NT2/D1 (cell line): ENCODE measurements around the gene SMYD2.

Experiments used
- YY1 ChIP-seq: IDR thresholded peaks from 2 replicates; pipeline ENCODE4 v1.6.1; 2011; ENCODE audit not compliant: insufficient read length, insufficient read depth
- ZNF274 ChIP-seq: IDR thresholded peaks from 2 replicates; pipeline ENCODE4 v1.6.1; 2011; ENCODE audit warnings: mild to moderate bottlenecking, low read depth, low read length

DNA sequence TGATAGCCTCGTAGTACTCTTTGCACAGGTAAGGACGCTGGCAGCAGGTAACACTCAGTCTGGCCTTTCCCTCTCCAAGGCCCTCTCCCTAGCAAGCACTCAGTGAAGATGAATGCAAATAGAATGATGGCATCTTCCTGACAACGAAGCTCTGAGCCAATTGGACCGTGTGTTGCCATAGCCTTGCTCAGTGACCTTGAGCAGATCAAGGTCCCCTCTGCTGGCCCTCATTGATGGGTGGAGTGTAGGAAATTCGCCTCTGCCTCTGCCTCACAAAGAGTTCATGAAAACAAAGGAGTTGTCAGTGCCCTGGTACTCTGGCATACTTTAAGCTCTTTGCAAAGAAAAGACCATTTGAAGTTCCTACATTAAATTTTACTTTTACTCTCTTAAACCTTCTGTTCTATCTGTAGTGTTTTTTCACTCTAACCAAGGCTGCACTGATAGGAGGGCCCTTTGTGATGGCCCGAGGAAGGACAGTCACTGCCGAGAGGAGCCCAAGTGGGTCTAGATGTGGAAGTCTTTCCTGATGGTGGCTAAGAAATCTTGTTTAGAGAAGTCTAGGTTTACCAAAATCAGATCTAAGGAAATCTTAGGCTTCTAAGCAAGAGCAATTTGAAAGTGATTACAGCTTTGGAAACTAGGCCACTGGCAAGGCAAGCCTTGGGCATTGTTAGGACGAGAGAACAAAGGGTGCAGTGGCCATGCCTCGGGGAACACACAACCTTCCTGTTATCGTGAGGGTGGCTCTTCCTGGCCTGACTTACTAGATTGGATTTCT, 38.2 kb downstream of the SMYD2 start:
- TF ChIP-seq ZNF274 (no peak), YY1 (no peak)
